ENCODE measurements around the gene CAMK2N1. TPM values are rescaled to one million over a fixed set of nuclear protein-coding genes. Genes with fewer than 3 reads are reported as not detected.
"Not testable (repeated sequence)": the region's sequence is repeated elsewhere in the genome, so short reads cannot be mapped to it uniquely, and the experiment has no call there.

CAMK2N1 gene
- polyA plus RNA-seq, 12 donors: 4.8 to 40.8 (median 5.9) TPM; not detected in 1

GRCh38 chr1:20498116-20498515 lies 12.1 kb upstream of the CAMK2N1 start:
- DNase-seq: no peak

DNA sequence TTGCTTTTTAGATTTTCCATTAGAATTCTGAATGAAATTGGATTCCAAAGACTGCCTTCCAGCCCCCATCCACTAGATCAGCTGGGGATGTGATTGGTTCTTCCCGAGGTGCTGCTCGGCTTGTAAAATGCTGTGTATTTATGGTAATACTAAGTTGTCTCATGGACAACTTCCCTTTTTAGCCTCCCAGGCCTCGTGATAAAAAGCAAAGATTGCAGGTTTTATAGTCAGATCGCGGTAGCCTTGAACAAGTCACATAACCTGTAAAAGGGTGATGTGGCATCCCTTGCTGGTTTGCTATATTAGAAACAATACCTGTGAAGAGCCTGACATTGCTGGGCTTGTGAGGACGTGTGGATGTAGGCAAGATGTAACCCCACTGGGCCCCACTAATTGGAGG lies 11.5 kb upstream of the CAMK2N1 start:
- no peak for DNase-seq

DNA sequence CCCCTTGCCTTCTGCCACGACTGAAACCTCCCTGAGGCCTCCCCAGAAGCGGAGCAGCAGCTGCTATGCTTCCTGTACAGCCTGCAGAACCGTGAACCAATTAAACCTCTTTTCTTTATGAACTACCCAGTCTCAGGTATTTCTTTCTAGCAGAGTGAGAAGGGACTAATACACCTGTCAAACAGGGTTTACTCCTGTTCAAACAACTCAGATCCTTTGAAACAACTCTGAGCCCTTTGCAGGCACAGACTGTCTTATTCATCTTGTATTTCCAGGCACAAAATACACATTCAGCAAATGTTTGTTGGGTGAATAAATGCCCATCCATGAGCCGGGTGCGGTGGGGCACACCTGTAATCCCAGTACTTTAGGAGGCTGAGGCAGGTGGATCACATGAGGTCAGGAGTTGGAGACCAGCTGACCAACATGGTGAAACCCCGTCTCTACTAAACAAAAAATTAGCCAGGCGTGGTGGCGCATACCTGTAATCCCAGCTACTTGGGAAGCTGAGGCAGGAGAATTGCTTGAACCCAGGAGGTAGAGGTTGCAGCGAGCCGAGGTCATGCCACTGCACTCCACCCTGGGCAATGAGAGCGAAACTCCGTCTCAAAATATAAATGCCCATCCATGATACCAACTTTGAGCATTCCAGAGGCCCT lies 10.8 kb upstream of the CAMK2N1 start:
- DNase-seq: not testable (repeated sequence)

DNA sequence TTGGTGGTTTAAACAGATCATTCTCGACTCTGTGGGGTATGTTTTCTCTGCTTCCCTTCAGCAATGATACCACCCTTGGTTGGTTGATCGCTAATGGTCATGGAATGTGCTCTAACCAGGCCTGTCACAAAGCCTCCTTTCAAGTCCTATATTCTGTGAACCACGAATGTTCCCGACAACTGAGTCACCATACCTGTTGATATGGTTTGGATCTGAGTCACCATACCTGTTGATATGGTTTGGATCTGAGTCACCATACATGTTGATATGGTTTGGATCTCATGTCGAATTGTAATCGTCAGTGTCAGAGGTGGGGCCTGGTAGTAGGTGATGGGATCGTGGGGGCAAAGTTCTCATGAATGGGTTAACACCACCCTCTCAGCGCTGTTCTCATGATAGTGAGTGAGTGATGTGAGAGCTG lies 10.2 kb upstream of the CAMK2N1 start:
- DNase-seq: no peak

DNA sequence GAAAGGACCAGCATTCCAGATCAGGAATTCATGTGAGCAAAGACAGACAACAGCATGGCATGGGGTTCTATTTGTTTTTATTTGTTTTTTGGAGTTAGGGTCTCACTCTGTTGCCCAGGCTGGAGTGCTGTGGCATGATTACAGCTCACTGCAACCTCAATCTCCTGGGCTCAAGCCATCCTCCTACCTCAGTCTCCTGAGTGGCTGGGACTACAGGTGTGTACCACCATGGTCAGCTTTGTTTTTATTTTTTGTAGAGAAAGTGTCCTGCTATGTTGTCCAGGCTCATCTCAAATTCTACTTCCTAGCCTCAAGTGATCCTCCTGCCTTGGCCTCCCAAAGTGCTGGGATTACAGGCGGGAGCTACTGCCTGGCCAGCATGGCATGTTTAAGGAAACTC lies 9.7 kb upstream of the CAMK2N1 start:
- no peak for DNase-seq

DNA sequence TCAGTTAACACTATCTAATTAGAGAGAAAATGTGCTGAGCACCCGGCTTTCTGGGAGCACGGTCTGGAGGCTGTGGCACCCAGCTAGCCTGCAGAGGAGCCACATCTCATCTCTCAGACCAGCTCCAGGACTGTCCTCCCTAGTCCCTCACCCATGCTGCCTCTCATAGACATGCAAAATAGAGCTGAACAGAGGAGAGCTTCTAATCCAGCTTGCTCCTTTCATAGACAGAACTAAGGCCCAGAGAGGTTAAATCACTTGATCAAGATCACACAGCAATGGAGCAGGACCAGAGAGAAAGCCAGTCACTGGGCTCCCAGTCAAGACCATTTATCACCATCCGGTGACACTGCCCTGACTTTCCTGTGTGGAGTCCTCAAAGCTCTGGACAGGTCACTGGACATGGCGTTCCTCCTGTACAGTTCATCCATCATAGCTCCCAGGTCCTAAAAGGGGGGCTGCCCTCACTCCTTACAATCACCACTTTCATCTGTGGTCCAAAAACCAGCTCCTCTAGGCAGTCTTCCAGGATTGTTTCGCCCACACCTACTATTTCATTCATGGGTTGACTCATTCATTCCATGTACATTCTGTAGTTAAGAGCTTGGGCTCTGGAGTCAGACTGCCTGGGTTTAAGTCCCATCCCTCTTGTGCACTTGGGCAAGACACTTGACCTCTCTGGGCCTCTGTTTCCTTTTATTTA lies 8.8 kb upstream of the CAMK2N1 start:
- no peak for DNase-seq

- peak; percentile 88 for DNase-seq
Observed at GRCh38 chr1:20493839-20494608, 8.0 kb upstream of the CAMK2N1 start.

DNA sequence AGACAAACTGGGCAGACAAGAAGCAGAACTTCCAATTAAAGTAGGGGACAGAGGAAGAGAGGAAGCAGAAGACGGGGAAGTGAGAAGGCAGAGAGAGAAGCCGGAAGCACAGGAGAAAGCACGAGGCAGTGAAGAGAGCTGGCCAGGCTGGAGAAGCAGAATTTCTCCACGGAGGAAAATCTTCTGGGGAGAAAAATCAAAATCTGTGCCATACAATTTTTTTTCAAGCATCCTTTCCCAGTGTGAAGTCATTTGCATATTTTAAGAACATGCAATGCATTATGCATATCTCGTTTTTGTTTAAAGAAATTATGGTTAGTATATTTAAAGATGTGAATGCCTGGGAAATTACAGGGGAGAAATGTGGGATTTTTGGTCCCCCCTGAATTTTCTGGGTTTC lies 7.3 kb upstream of the CAMK2N1 start:
- no peak for DNase-seq

- no peak for DNase-seq
Observed at GRCh38 chr1:20492751-20493150, 6.7 kb upstream of the CAMK2N1 start.

GRCh38 chr1:20491866-20492265 lies 5.9 kb upstream of the CAMK2N1 start:
- DNase-seq: no peak

GRCh38 chr1:20491178-20491577 lies 5.2 kb upstream of the CAMK2N1 start:
- no peak for DNase-seq

DNA sequence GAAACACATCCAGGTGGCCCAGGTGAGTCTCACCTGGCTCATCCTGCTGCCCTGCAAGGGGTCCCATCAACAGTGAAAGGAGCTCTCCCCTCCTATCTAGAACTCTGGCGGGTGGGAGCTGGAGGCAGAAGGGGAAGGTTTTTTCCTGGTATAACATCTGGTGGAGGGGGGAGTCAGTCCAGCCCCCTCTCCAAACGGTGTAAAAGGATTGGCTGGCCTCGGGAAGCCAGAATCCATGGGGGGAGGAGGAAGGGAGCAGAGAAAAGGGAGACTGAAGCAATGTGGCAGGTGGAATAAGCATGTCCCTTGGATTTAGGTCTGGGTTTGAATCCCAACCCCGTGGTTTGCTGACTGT lies 1.2 kb upstream of the CAMK2N1 start:
- DNase-seq: no peak

DNA sequence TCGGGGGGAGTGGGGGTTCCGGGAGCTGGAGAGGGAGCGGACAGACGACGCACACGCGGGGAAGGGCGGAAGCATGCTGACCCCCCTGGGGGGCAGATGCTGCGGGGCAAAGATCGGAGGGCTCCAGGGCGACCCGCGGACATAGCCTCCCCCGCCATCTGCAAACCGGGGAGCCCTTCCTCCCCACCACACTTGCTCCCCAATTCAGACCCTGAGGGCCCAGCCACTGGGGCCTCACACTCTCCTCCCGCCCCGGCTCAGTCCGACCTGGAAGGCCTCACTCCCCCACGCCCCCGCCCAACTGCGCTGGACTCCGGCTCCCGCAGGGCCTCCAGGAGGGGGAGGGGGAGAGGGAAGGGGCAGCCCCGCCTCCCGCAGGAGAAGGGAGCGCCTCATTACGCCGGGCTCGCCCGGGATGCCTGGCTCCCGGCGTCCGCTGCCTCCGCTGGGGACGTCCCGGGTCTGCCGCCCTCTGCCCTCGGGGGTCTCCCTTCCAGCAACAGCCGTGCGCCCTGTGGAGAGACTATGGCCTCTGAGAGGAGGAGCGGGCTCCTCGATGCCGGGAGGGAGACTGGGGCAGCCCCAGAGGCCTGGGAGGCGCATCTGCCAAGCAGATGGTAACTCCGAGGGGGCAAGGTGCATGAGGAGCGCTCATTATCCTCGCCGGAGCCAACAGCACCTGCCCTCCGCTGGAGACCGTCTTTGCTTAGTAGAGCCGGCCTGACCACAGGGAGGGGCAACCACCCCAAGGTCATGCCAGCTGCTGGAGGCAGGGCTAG lies 636 bp upstream of the CAMK2N1 start:
- DNase-seq: no peak

GRCh38 chr1:20484519-20485462 lies 1.2 kb downstream of the CAMK2N1 start:
- DNase-seq: no peak

GRCh38 chr1:20483833-20484518 lies 2.0 kb downstream of the CAMK2N1 start:
- no peak for DNase-seq

DNA sequence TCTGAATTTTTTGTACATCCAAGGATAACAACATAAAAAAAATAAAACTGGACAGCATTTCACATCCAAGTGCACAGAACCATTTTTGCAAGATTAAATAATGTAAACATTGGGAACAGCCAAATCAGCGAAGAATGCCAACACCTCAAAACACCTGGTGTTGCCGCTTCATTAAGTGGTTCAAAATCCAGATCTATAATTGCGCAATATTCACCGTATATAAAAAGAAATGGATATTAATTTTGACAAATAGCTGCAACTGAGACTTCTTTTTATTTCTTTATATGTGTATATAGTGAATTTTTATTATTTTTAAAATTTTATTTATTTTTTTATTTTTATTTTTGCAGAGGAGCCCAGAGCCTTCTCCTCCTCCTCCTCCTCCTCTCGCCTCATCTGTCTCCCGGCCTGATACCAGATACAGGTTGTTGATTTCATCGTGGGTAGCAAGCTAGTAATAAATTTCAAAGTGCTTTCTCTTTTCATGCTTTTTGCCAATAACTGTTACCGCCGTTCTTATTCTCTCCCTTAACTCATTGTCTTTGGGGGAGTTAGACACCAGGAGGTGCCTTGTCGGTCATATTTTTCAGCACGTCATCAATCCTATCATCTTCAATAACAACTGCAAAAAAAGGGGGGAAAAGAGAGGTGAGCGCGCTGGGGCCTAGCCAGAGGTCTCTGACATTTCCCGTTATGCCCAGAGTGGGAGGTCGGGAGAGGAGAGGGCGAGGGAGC lies 2.7 kb downstream of the CAMK2N1 start:
- DNase-seq: no peak

DNA sequence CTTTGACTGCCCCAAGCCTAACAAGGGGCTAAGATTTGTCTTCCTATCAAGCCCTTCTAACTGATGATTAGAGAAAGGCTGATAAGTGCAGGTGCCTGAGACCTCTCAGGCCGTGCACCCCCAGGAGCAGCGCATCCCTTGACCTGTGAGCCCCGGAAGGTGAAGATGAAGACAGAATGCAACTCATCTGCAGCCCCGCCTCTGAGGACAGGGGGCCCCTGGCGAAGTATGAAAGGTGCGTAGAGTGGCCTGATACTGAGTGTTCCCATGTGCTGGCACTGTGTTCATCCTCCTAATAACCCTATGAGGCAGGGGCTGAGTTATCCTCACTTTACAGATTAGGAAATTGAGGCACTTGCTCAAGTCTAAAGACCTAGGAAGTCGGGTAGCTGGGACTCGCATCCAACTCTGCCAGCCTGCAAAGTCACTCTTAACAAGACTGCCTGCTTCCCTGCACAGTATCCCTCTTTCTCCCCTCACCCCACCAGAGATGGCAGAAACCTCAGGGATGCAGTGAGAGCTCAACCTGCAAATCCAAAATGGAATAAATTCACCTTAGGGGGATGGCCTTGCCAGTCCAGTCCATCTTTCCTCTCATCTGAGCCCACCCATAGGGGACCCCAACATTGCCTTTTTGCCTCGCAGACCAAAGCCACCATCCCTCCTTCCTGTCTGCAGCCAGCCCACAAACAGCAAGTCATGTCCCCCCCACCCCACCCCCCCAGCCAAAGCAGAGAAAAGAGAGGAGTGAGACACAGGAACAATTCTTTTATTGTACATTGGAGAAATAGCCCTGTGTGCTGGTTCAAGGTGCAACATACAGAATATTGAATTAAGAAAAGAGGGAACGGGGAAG lies 4.1 kb downstream of the CAMK2N1 start:
- no peak for DNase-seq

DNA sequence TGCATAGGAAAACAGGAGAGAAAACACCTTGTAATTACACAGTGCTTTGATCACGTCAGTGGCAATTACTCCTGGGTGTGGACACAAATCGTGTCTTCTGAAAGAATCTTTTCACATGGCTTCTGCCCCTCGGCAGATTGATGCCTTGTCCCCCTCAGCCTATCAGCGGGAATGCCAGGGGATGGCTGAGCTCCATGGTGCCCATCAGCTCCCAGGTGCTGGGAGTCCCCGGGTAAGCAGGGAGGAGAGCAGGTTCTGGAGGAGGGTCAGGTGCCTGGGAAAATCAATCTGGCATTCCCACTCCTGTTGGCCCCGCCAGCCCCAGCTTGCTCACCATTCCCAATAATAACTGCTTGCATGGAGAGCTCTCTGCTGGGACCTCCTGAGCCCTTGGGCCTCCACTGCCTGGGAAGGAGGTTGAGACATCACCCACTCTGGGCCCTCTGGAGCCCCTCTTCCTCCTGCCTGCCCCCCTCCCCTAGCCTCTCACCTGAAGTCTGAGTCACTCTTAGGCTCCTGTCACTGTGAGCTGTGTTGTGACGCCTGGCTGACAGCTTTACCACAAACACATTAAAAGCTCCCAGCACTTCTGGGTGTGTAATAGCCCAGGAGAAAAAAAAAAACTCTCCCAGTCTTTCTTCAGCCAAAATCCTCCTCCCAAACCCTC lies 4.9 kb downstream of the CAMK2N1 start:
- no peak for DNase-seq
